Natural killer cell treated with Interleukin-12 subunit alpha and Interleukin-12 subunit beta and Interleukin-15 and Interleukin-18, amount 100 ng/mL, for 72 hours (primary cell): ENCODE measurements around the gene SIPA1L3. TPM values are rescaled to one million over a fixed set of nuclear protein-coding genes. Genes with fewer than 3 reads are reported as not detected.
A peak's percentile ranks its signal among the peaks of the same experiment; 100 is the strongest.

Experiments used
- ATAC-seq, 2 donors: fragments of 150-1000 bp; cut with Tn5 transposase in 1 of 2; sonication (Bioruptor Pico), chemical (Tn5 transposase) in 1 of 2; 2 replicates each; pipeline ENCODE4 v1.10.0; 2021
- DNase-seq: peaks from one replicate; pipeline ENCODE4 v3.0.0; 2022; ENCODE audit warnings: low spot score
- H3K27ac Mint-ChIP-seq, 2 donors: 1 replicate in 1 of 2; 2 replicates in 1 of 2; pipeline ENCODE4 v1.8.0; 2022; ENCODE audit warnings: mixed read lengths in 2 of 2, mild to moderate bottlenecking in 1 of 2, moderate library complexity in 1 of 2
- H3K27me3 Mint-ChIP-seq, 2 donors: 1 replicate in 1 of 2; 2 replicates in 1 of 2; pipeline ENCODE4 v1.8.0; 2022; ENCODE audit warnings: mixed read lengths in 2 of 2
- H3K36me3 Mint-ChIP-seq: one replicate; pipeline ENCODE4 v1.8.0; 2022; ENCODE audit warnings: mixed read lengths
- H3K4me1 Mint-ChIP-seq, 2 donors: 1 replicate in 1 of 2; 2 replicates in 1 of 2; pipeline ENCODE4 v1.8.0; 2022; ENCODE audit warnings: low read depth in 2 of 2, mixed read lengths in 2 of 2, mild to moderate bottlenecking in 1 of 2
- H3K4me3 Mint-ChIP-seq: one replicate; pipeline ENCODE4 v1.8.0; 2022; ENCODE audit warnings: mixed read lengths
- H3K9me3 Mint-ChIP-seq: 2 replicates; pipeline ENCODE4 v1.8.0; 2022; ENCODE audit warnings: mixed read lengths
- total RNA-seq, 2 donors: library from RNA; stranded (reverse); gene quantifications; one replicate each; pipeline ENCODE4 v1.2.3, GENCODE V29; 2022

The SIPA1L3 gene
- total RNA-seq, 2 donors from 2014 or later, result 16.8 to 31.0 TPM

DNA sequence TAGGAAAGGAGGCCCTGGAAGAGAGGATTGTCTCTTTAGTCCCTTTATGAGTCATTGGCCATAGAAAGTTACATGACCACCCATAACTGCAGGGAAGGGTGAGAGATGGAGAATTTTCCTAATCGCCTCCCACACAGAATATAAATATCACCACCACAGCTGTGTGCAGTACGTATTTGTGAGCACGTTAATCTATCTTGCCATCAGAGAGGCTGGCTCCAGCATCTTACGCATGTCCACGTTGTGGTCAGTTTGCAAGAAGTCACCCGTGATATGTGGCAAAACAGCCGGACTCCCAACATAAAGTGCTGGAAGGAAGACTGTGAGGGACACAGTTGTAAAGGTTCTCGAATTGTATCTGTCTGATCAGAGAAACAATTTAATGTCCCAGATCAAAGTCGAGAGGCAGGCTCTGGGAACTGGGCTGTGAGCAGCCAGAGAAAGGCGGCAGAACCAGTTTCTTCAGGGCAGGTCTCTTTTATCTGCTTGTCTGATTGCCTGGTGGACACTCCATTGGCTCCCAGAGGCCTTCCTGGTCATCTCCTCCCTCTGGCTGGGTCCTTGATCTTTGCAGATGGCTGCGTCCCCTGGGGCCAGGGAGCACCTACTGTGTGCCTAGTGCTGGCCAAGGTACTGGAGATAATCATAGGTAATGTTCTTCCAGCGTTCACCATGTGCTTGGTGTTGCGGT, 74.9 kb downstream of the SIPA1L3 start:
- Mint-ChIP-seq H3K4me3 (no peak overlapping the region), H3K36me3 (no peaks in the 10 kb centered on the region), H3K4me1 (peaks cover 12 to 21% of the 10 kb centered on the region in 2 donors), H3K27me3 (no peaks in the 10 kb centered on the region), H3K9me3 (no peaks in the 10 kb centered on the region), H3K27ac (no peak overlapping the region)
- ATAC-seq (no peak), DNase-seq (no peak)

GRCh38 chr19:37982655-37983054, 75.6 kb downstream of the SIPA1L3 start:
- no peaks in the 10 kb centered on the region for H3K9me3 Mint-ChIP-seq
- ATAC-seq (no peak), DNase-seq (no peak)
- H3K4me1 Mint-ChIP-seq, result peaks cover 12 to 21% of the 10 kb centered on the region in 2 donors
- H3K36me3 Mint-ChIP-seq, result no peaks in the 10 kb centered on the region
- H3K27me3 Mint-ChIP-seq, result no peaks in the 10 kb centered on the region
- H3K27ac Mint-ChIP-seq, result no peak overlapping the region
- no peak overlapping the region for H3K4me3 Mint-ChIP-seq

DNA sequence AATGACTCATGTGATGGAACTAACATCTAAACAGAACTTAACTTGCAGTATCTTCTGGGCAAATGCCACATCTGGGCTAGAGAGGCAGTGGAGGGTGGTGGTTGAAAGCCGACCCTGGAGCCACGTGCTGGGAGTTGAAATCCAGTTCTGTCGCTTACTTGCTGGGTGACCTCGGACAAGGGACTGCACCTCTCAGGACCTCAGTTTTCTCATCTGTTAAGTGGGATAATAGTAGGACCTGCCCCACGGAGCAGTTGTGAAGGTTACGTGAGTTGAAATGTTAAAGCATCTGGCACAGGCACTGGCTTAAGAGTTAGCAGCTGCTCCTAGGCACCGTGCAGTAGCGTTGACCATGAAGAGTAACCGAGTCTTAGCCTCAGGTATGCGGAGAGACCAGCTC, 76.1 kb downstream of the SIPA1L3 start:
- H3K36me3 Mint-ChIP-seq, result no peaks in the 10 kb centered on the region
- no peaks in the 10 kb centered on the region for H3K27me3 Mint-ChIP-seq
- no peak overlapping the region for H3K27ac Mint-ChIP-seq

DNA sequence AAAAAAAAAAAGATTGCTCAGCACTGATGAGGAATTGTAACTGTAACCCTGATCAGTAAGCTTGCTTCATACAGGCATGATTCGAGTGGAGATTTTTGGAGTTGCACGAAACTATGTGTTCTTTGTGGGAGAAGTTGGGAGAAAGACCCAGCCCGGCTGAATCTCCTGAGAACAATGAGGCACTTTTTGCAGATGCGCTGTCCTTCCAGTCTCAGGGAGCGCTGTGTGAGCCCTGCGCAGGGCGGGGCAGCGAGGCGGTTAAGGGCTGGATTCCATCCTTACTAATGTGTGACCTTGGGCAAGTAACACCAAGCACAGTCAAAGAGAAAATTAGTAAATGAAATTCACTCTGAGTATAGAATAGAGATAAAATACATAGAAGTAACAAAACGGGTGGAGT, 76.9 kb downstream of the SIPA1L3 start:
- no peak overlapping the region for H3K4me3 Mint-ChIP-seq
- H3K4me1 Mint-ChIP-seq, result peaks cover 15 to 25% of the 10 kb centered on the region in 2 donors
- H3K27ac Mint-ChIP-seq, result no peak overlapping the region
- no peaks in the 10 kb centered on the region for H3K36me3 Mint-ChIP-seq
- no peaks in the 10 kb centered on the region for H3K9me3 Mint-ChIP-seq
- ATAC-seq (no peak), DNase-seq (no peak)
- H3K27me3 Mint-ChIP-seq, result no peaks in the 10 kb centered on the region

More for the DNA sequence above, 76.1 kb downstream of the SIPA1L3 start:
- ATAC-seq (no peak), DNase-seq (no peak)
- Mint-ChIP-seq H3K4me3 (no peak overlapping the region), H3K9me3 (no peaks in the 10 kb centered on the region), H3K4me1 (peaks cover 12 to 21% of the 10 kb centered on the region in 2 donors)

GRCh38 chr19:37986048-37986750, 79.2 kb downstream of the SIPA1L3 start:
- Mint-ChIP-seq H3K27ac (peak overlapping the region in 1 of 2 donors; percentile 29), H3K27me3 (no peaks in the 10 kb centered on the region), H3K4me3 (no peak overlapping the region), H3K9me3 (no peaks in the 10 kb centered on the region), H3K4me1 (peaks cover 22 to 28% of the 10 kb centered on the region in 2 donors), H3K36me3 (no peaks in the 10 kb centered on the region)
- DNase-seq, result no peak
- no peak for ATAC-seq

DNA sequence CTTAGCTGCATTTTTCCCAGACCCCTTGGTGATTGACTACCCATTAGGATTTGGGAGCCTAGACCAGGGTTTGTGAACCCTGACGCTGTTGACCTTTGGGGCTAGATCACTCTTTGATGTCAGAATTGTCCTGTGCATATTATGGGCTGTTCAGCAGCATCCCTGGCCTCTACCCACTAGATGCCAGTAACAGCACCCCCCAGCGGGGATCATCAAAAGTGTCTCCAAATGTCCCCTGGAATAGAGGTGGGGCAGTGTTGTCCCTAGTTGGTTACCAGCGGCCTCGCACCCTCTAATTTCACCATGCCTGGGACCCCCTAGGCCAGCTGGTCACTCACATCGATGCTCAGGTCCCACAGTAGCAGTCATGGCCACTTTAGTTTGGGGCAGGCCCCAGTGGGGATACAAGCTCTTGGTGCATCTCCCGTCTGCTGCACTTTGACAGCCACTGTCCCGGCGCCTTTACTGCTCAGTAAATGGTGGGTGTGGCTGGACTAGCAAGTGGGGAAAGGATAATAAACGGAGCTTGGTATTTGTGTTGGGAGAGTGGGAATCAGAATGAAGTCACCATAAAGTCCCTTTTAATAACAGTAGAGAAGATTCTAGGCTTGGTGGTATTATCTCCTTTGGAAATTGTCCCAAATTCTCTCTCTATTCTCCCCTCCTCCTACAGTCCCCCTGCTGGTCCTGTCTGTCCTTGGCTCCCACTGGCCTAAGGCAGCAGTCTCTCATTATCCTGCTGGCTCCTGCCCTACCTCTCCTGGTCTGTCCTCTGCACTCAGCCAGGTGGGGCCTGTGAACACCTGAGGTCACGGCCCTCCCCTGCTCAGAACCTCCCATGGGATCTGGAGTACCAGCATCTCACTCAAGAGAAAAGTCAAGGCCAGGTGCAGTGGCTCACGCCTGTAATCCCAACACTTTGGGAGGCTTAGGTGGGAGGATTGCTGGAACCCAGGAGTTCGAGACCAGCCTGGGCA, 80.6 kb downstream of the SIPA1L3 start:
- Mint-ChIP-seq H3K4me3 (no peak overlapping the region), H3K27ac (peak overlapping the region in 1 of 2 donors; percentile 29), H3K4me1 (peaks cover 23 to 28% of the 10 kb centered on the region in 2 donors), H3K36me3 (no peaks in the 10 kb centered on the region), H3K27me3 (no peaks in the 10 kb centered on the region), H3K9me3 (no peaks in the 10 kb centered on the region)
- ATAC-seq, result no peak
- no peak for DNase-seq

GRCh38 chr19:37988758-37989635, 82.0 kb downstream of the SIPA1L3 start:
- no peaks in the 10 kb centered on the region for H3K27me3 Mint-ChIP-seq
- no peaks in the 10 kb centered on the region for H3K9me3 Mint-ChIP-seq
- ATAC-seq (peak in 1 of 2 donors; percentile 27), DNase-seq (no peak)
- H3K4me3 Mint-ChIP-seq, result no peak overlapping the region
- peak overlapping the region in 1 of 2 donors; percentile 46 for H3K27ac Mint-ChIP-seq
- no peaks in the 10 kb centered on the region for H3K36me3 Mint-ChIP-seq
- H3K4me1 Mint-ChIP-seq, result peaks cover 26 to 28% of the 10 kb centered on the region in 2 donors

GRCh38 chr19:37989855-37990254, 82.8 kb downstream of the SIPA1L3 start:
- no peak for ATAC-seq
- no peaks in the 10 kb centered on the region for H3K27me3 Mint-ChIP-seq
- no peak overlapping the region for H3K27ac Mint-ChIP-seq
- H3K9me3 Mint-ChIP-seq, result no peaks in the 10 kb centered on the region
- H3K4me1 Mint-ChIP-seq, result peaks cover 22 to 23% of the 10 kb centered on the region in 2 donors
- no peak overlapping the region for H3K4me3 Mint-ChIP-seq
- no peak for DNase-seq
- no peaks in the 10 kb centered on the region for H3K36me3 Mint-ChIP-seq

DNA sequence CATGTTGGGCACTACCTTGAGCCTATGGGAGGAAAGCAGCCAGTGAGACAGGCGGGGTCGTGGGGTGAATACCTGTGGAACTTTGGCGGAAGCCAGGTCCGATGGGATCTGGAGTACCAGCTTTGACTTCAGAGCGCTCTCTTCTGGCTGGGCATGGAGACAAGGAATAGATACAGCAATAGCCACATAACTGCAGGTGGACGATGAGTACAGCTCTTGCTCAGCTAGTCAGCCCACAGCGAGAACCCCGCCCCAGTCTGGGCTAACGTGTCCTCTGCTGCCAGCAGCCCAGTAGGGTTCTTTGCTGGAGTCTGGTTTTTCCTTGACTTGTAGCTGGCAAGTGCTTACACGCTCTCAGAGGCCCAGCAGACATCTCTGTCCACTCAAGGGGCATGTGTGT, 83.4 kb downstream of the SIPA1L3 start:
- ATAC-seq, result no peak
- no peaks in the 10 kb centered on the region for H3K9me3 Mint-ChIP-seq
- H3K4me1 Mint-ChIP-seq, result peaks cover 18 to 25% of the 10 kb centered on the region in 2 donors
- H3K27me3 Mint-ChIP-seq, result no peaks in the 10 kb centered on the region
- no peak for DNase-seq
- H3K4me3 Mint-ChIP-seq, result no peak overlapping the region
- H3K36me3 Mint-ChIP-seq, result no peaks in the 10 kb centered on the region
- H3K27ac Mint-ChIP-seq, result no peak overlapping the region

- no peaks in the 10 kb centered on the region for H3K36me3 Mint-ChIP-seq
- no peaks in the 10 kb centered on the region for H3K9me3 Mint-ChIP-seq
- ATAC-seq (no peak), DNase-seq (no peak)
- H3K4me3 Mint-ChIP-seq, result no peak overlapping the region
- no peak overlapping the region for H3K27ac Mint-ChIP-seq
- no peaks in the 10 kb centered on the region for H3K27me3 Mint-ChIP-seq
- H3K4me1 Mint-ChIP-seq, result peaks cover 13 to 22% of the 10 kb centered on the region in 2 donors
Observed at GRCh38 chr19:37991176-37991835, 84.3 kb downstream of the SIPA1L3 start.

GRCh38 chr19:37991841-37992248, 84.8 kb downstream of the SIPA1L3 start:
- Mint-ChIP-seq H3K27me3 (no peaks in the 10 kb centered on the region), H3K4me3 (no peak overlapping the region), H3K27ac (no peak overlapping the region), H3K4me1 (peaks cover 7 to 18% of the 10 kb centered on the region in 2 donors), H3K9me3 (no peaks in the 10 kb centered on the region), H3K36me3 (no peaks in the 10 kb centered on the region)
- ATAC-seq (no peak), DNase-seq (no peak)

GRCh38 chr19:37992761-37993160, 85.8 kb downstream of the SIPA1L3 start:
- H3K4me3 Mint-ChIP-seq, result no peak overlapping the region
- peaks cover 7 to 18% of the 10 kb centered on the region in 2 donors for H3K4me1 Mint-ChIP-seq
- no peaks in the 10 kb centered on the region for H3K27me3 Mint-ChIP-seq
- DNase-seq (no peak), ATAC-seq (no peak)
- H3K36me3 Mint-ChIP-seq, result no peaks in the 10 kb centered on the region
- H3K27ac Mint-ChIP-seq, result no peak overlapping the region
- no peaks in the 10 kb centered on the region for H3K9me3 Mint-ChIP-seq
